ENCODE measurements around the gene MOSMO. TPM values are rescaled to one million over a fixed set of nuclear protein-coding genes. Genes with fewer than 3 reads are reported as not detected.

Gene MOSMO
- total RNA-seq, 1 experiment from 2014 or later: 27.6 TPM

DNA sequence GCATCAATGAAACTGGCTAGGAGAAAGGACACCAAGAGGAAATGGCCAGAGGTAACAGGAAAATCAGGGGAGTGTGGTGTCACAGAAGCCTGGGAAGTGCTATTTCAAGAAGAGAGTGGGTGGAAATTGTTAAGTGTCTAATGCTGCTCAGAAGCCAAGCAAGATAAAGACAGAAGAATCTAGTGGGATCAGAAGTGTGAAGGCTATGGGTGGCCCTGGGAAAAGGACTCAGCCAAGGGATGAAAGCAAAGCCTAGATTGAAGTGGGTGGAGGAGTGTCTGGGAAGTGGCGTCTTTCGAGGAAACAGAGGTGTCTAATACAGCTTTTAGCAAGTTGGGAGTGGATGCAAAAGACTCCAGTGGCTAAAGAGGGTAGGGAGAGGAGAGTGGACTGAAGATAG is 20.4 kb upstream of the MOSMO start:
- DNase-seq (ENCODE audit: low read depth, low spot score) (no peak), ATAC-seq (no peak; the same call in 1 of the 2 replicates)
- H3K27ac ChIP-seq (ENCODE audit: low read depth, low read length): no peak overlapping the region
- H2AFZ ChIP-seq (ENCODE audit: low read depth, low read length, poor library complexity, severe bottlenecking): no peak overlapping the region
- peaks cover 20 to 22% of the 10 kb centered on the region in 2 experiments for H3K36me3 ChIP-seq (ENCODE audit: control insufficient read depth in 1 of 2, insufficient read depth in 2 of 2, low read length in 2 of 2)
- H3K4me2 ChIP-seq (ENCODE audit: low read length): no peak overlapping the region
- ChIA-PET RAD21 (ENCODE audit: low non-redundant PET in 1 of 2, low total read pairs in 2 of 2, uncharacterized antibody in 2 of 2, unreplicated experiment in 2 of 2) (no interaction called here), CTCF (interaction anchor here (2.4 kb wide), 1 partner anchor 90 kb away, joined by 6 read pairs; no protein-coding TSS in a partner anchor), POLR2A (no interaction called here)
- no peaks in the 10 kb centered on the region for H3K79me2 ChIP-seq (ENCODE audit: insufficient read depth, low read length)
- TF ChIP-seq EZH2 (IDR thresholded peaks at IDR 0.05): no peak
- no peak for TF ChIP-seq SRF (IDR thresholded peaks at IDR 0.05; ENCODE audit: low read depth)
- TF ChIP-seq ZFX (IDR thresholded peaks at IDR 0.05): no peak
- TF ChIP-seq, protein P1, sequence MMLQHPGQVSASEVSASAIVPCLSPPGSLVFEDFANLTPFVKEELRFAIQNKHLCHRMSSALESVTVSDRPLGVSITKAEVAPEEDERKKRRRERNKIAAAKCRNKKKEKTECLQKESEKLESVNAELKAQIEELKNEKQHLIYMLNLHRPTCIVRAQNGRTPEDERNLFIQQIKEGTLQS (IDR thresholded peaks at IDR 0.05): no peak
- TF ChIP-seq JUND (IDR thresholded peaks at IDR 0.05): no peak
- no peak for TF ChIP-seq CBX3 (IDR thresholded peaks at IDR 0.05; ENCODE audit: low read depth)
- TF ChIP-seq, protein P2, sequence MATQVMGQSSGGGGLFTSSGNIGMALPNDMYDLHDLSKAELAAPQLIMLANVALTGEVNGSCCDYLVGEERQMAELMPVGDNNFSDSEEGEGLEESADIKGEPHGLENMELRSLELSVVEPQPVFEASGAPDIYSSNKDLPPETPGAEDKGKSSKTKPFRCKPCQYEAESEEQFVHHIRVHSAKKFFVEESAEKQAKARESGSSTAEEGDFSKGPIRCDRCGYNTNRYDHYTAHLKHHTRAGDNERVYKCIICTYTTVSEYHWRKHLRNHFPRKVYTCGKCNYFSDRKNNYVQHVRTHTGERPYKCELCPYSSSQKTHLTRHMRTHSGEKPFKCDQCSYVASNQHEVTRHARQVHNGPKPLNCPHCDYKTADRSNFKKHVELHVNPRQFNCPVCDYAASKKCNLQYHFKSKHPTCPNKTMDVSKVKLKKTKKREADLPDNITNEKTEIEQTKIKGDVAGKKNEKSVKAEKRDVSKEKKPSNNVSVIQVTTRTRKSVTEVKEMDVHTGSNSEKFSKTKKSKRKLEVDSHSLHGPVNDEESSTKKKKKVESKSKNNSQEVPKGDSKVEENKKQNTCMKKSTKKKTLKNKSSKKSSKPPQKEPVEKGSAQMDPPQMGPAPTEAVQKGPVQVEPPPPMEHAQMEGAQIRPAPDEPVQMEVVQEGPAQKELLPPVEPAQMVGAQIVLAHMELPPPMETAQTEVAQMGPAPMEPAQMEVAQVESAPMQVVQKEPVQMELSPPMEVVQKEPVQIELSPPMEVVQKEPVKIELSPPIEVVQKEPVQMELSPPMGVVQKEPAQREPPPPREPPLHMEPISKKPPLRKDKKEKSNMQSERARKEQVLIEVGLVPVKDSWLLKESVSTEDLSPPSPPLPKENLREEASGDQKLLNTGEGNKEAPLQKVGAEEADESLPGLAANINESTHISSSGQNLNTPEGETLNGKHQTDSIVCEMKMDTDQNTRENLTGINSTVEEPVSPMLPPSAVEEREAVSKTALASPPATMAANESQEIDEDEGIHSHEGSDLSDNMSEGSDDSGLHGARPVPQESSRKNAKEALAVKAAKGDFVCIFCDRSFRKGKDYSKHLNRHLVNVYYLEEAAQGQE (IDR thresholded peaks at IDR 0.05; ENCODE audit: low read depth): no peak
- H3K27me3 ChIP-seq (ENCODE audit: insufficient read depth, low read length): no peaks in the 10 kb centered on the region
- no peaks in the 10 kb centered on the region for H4K20me1 ChIP-seq (ENCODE audit: insufficient read depth)
- H3K9ac ChIP-seq (ENCODE audit: low read length): no peak overlapping the region
- no peak overlapping the region for H3K4me3 ChIP-seq (replicated peaks in 1 of 2; ENCODE audit: low read depth in 1 of 2, low read length in 2 of 2)
- peaks cover 0 to 22% of the 10 kb centered on the region in 2 experiments; a peak in 2 of 4 replicates for H3K4me1 ChIP-seq (ENCODE audit: control insufficient read depth in 1 of 2, insufficient read depth in 2 of 2, low read length in 2 of 2)
- H3K9me3 ChIP-seq (ENCODE audit: control insufficient read depth in 1 of 2, insufficient read depth in 1 of 2, low read depth in 1 of 2, low read length in 2 of 2): no peaks in the 10 kb centered on the region
- intact Hi-C loops (cut with micrococcal nuclease): no loop called here
- H3K9me2 ChIP-seq (ENCODE audit: insufficient read depth): no peaks in the 10 kb centered on the region
- no TSS peak for BruUV-seq (replicated peaks)
